Stimulated activated CD8-positive, alpha-beta memory T cell treated with anti-CD3 and anti-CD28 coated beads, Interleukin-2, amount 100 ng/mL, for 1 hour (primary cell): ENCODE data around the gene RNF26.

Source experiments
- DNase-seq, 2 donors: peaks; one replicate each; pipeline ENCODE4 v3.0.0-alpha.2; 2020; ENCODE audit warnings: low read depth in 2 of 2

The RNF26 gene

GRCh38 chr11:119316016-119316728, 18.2 kb upstream of the RNF26 start:
- no peak for DNase-seq

- DNase-seq: no peak
These were observed 17.4 kb upstream of the RNF26 start, which contains the start of gene MCAM for GRCh38 chr11:119316729-119317591. TSS of gene MCAM (minus strand) at chr11:119317130. CDS start at chr11:119317101, 29 bp downstream.

GRCh38 chr11:119317592-119318239, 16.6 kb upstream of the RNF26 start:
- no peak for DNase-seq

GRCh38 chr11:119318240-119319135, 15.8 kb upstream of the RNF26 start:
- DNase-seq: no peak

- DNase-seq: no peak
These were observed 15.1 kb upstream of the RNF26 start for GRCh38 chr11:119319136-119319699.

GRCh38 chr11:119319700-119320239, 14.6 kb upstream of the RNF26 start:
- no peak for DNase-seq

GRCh38 chr11:119320240-119320775, 14.0 kb upstream of the RNF26 start:
- no peak for DNase-seq

GRCh38 chr11:119320776-119321524, 13.4 kb upstream of the RNF26 start:
- DNase-seq: no peak

- no peak for DNase-seq
These were observed 12.0 kb upstream of the RNF26 start for GRCh38 chr11:119322360-119322739.

GRCh38 chr11:119322921-119323531, 11.3 kb upstream of the RNF26 start:
- no peak for DNase-seq

- peak; percentile 58 to 65 for DNase-seq
These were observed 10.7 kb upstream of the RNF26 start for GRCh38 chr11:119323532-119324033.

GRCh38 chr11:119324189-119324588, 10.1 kb upstream of the RNF26 start:
- DNase-seq: no peak

GRCh38 chr11:119329320-119329719, 5.0 kb upstream of the RNF26 start:
- no peak for DNase-seq

- no peak for DNase-seq
These were observed 4.1 kb upstream of the RNF26 start for GRCh38 chr11:119330237-119330636.

- no peak for DNase-seq
These were observed 2.1 kb upstream of the RNF26 start for GRCh38 chr11:119332111-119332765.

- no peak for DNase-seq
These were observed 846 bp downstream of the RNF26 start for GRCh38 chr11:119335091-119335654.

GRCh38 chr11:119335655-119336543, 1.6 kb downstream of the RNF26 start:
- no peak for DNase-seq
